Body of pancreas (tissue), 4 donors: ENCODE measurements around the gene TOR1AIP1. TPM values are rescaled to one million over a fixed set of nuclear protein-coding genes. Genes with fewer than 3 reads are reported as not detected.

Source experiments
- ATAC-seq: fragments of 150-250 bp; one replicate; pipeline ENCODE4 v1.9.1; 2016
- DNase-seq, 4 donors: peaks; one replicate each; pipeline ENCODE4 v3.0.0-alpha.2; 2019
- H3K27ac ChIP-seq, 4 donors: fragments of 200-600 bp; sonication (generic); 1 replicate in 3 of 4; 2 replicates in 1 of 4; pipeline versions ENCODE4 v1.5.1 to v1.6.1; 2016 to 2019; ENCODE audit warnings: mild to moderate bottlenecking in 1 of 4, mixed read lengths in 1 of 4, moderate library complexity in 1 of 4
- H3K27me3 ChIP-seq, 2 donors: fragments of 200-600 bp; sonication (generic); one replicate each; pipeline ENCODE4 v1.6.0; 2016; ENCODE audit warnings: mild to moderate bottlenecking in 1 of 2
- H3K36me3 ChIP-seq, 2 donors: fragments of 200-600 bp; sonication (generic); replicated peaks in 1 of 2; 2 replicates each; pipeline ENCODE4 v1.5.1; 2016; ENCODE audit warnings: low read depth in 2 of 2; ENCODE audit not compliant: insufficient read depth in 1 of 2
- H3K4me1 ChIP-seq: fragments of 200-600 bp; sonication (generic); one replicate; pipeline ENCODE4 v1.6.0; 2016
- H3K4me3 ChIP-seq, 2 donors: fragments of 200-600 bp; sonication (generic); 1 replicate in 1 of 2; 2 replicates in 1 of 2; pipeline ENCODE4 v1.5.1; 2016 to 2019
- H3K9me3 ChIP-seq, 3 donors: fragments of 200-600 bp; sonication (generic); 1 replicate in 2 of 3; 2 replicates in 1 of 3; pipeline ENCODE4 v1.5.1; 2016
- POLR2A ChIP-seq, 3 donors: fragments of 450-650 bp; IDR thresholded peaks; one replicate each; pipeline ENCODE4 v1.6.1; 2016; ENCODE audit warnings: antibody characterized with exemption in 3 of 3, mild to moderate bottlenecking in 2 of 3
- WGBS, 2 donors: methylation state at CpG; one replicate each; pipeline ENCODE4 v1.1.5; 2017; 5-methylcytosine and 5-hydroxymethylcytosine counted together
- intact Hi-C: fragments of 100-400 bp; cut with DNase I; formaldehyde crosslinking; loops from one replicate; pipeline ENCODE4 v1.15.1; 2023
- total RNA-seq, 2 donors: library from RNA; depleted of rRNA; stranded (reverse); fragments of >200 nt; gene quantifications; one replicate each; pipeline ENCODE4 v1.1.0, GENCODE V29; 2016
- TF ChIP-seq, protein P1 (sequence below), 7 experiments: fragments of 450-650 bp in 4 of 7; fragments of 200-600 bp in 3 of 7; sonication (generic) in 3 of 7; IDR thresholded peaks; one replicate each; pipeline ENCODE4 v1.5.1; 2016 to 2019; ENCODE audit warnings: antibody characterized with exemption in 7 of 7

The TOR1AIP1 gene
- total RNA-seq, 2 donors from 2014 or later, result 22.7 to 29.1 TPM

DNA sequence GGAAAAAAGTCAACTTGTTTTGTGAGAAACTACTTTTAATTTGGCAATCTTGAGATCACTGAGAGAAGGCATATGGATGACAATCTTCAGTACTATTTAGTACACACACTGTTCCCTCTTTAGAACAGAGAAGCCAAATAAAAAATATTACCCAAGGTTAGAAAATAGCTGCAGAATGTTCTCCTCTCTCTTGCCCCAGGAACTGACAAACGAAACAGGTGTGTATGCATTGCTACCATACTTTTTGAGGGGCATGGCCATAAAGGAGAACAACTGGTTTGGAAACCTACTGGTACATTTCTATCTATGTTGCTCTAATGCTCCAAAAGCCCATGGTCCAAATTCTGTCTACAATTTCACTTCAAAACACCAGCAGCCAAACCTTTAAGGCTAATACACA is 10.1 kb upstream of the TOR1AIP1 start:
- H3K36me3 ChIP-seq, result peaks cover 0 to 5% of the 10 kb centered on the region in 2 donors
- peak overlapping the region in 2 of 4 donors; percentile 54 to 71 for H3K27ac ChIP-seq
- H3K4me1 ChIP-seq, result peaks cover 66% of the 10 kb centered on the region
- H3K27me3 ChIP-seq, result no peaks in the 10 kb centered on the region
- ATAC-seq (no peak), DNase-seq (no peak)
- intact Hi-C loops, result no loop called here
- WGBS, 2 donors, result 29 to 52% methylated on average over 1 of the region's 1 CpG
- H3K4me3 ChIP-seq, result no peak overlapping the region
- H3K9me3 ChIP-seq, result no peaks in the 10 kb centered on the region
- TF ChIP-seq POLR2A (IDR thresholded peaks at IDR 0.05), result no peak
- TF ChIP-seq, protein P1, sequence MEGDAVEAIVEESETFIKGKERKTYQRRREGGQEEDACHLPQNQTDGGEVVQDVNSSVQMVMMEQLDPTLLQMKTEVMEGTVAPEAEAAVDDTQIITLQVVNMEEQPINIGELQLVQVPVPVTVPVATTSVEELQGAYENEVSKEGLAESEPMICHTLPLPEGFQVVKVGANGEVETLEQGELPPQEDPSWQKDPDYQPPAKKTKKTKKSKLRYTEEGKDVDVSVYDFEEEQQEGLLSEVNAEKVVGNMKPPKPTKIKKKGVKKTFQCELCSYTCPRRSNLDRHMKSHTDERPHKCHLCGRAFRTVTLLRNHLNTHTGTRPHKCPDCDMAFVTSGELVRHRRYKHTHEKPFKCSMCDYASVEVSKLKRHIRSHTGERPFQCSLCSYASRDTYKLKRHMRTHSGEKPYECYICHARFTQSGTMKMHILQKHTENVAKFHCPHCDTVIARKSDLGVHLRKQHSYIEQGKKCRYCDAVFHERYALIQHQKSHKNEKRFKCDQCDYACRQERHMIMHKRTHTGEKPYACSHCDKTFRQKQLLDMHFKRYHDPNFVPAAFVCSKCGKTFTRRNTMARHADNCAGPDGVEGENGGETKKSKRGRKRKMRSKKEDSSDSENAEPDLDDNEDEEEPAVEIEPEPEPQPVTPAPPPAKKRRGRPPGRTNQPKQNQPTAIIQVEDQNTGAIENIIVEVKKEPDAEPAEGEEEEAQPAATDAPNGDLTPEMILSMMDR (IDR thresholded peaks at IDR 0.05), result no peak

DNA sequence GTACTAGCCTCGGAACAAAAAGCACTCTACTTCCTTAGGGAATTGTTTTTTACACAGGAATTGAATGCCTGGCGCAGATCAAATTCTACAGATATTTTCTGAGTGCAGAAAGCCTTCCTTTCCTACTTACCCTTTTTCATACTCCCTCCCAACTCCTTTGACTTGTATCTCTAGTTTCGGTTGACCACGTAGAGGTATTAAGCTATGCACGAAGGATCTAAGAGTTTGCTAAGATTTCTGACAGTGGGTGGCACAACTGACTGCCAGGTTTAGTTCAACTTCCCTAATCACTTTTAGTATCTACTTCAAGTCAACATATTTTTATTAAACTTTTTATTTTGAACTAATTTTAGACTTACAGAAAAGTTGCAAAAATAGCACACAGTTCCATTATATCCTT is 9.5 kb upstream of the TOR1AIP1 start:
- Histone ChIP-seq H3K9me3 (no peaks in the 10 kb centered on the region), H3K4me1 (peaks cover 61% of the 10 kb centered on the region), H3K36me3 (peaks cover 0 to 5% of the 10 kb centered on the region in 2 donors), H3K27me3 (no peaks in the 10 kb centered on the region), H3K4me3 (no peak overlapping the region), H3K27ac (peak overlapping the region in 2 of 4 donors; percentile 71 to 89)
- intact Hi-C loops, result no loop called here
- TF ChIP-seq, protein P1 (IDR thresholded peaks at IDR 0.05), result no peak
- no peak for TF ChIP-seq POLR2A (IDR thresholded peaks at IDR 0.05)
- WGBS, 2 donors, result 82 to 89% methylated on average over 5 of the region's 5 CpGs
- ATAC-seq, result no peak
- no peak for DNase-seq

DNA sequence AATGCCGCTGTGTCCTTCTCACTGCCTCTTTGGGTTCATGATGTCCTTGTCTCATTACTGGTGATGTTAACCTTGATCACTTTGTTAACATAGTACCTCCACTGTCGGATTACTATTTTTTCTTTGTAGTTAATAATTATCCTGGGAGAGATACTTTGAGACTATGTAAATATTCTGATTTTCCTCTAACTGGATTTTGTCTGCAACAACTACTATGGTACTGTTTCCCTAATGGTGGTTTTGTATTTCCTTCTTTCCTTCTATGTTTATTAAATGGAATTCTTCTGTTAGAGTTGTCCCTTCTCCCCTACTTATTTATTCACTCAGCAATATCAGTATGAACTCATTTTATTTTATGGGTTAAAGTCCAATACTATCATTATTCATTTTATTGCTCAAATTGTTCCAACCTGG is 8.6 kb upstream of the TOR1AIP1 start:
- Histone ChIP-seq H3K9me3 (no peaks in the 10 kb centered on the region), H3K4me1 (peaks cover 62% of the 10 kb centered on the region), H3K4me3 (no peak overlapping the region), H3K27me3 (no peaks in the 10 kb centered on the region), H3K27ac (peak overlapping the region in 3 of 4 donors; percentile 26 to 89 (median 71)), H3K36me3 (peaks cover 0 to 3% of the 10 kb centered on the region in 2 donors)
- ATAC-seq (peak; percentile 43), DNase-seq (peak in 1 of 4 donors; percentile 19)
- intact Hi-C loops, result no loop called here
- TF ChIP-seq, protein P1 (IDR thresholded peaks at IDR 0.05), result no peak
- no peak for TF ChIP-seq POLR2A (IDR thresholded peaks at IDR 0.05)
- WGBS, 2 donors, result 11 to 19% methylated on average over 2 of the region's 2 CpGs

DNA sequence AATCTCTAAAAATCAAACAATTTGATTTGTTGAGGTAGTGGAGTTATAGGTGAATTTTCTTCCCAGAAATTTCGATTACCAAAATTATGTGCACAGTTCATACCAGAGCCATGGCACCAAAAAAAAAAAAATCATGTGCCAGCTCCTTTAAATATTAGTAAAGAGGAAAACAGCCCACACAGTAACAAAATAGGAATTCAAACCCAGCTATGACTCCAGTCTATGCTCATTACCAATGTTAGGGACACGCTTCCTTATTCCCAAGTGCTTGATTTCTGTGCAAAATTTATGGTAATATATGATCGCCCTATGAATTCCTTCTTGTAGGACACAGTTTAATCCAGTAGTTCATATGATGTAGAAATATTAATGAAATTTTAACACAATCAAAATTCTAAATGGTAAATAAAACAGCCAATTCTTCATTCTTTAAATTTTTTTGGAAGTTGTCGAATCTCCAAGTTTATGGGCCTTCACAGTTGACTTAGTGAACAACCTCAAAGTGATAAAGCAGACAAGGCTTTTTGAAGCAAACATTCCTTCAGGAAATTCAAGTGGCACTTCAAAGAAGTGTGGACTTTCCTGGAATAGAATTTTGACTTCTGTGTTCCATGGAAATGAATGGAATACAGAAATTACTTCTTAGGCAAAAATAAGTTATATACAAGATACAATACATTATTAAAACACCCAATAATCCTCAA is 6.3 kb upstream of the TOR1AIP1 start:
- H3K27me3 ChIP-seq, result no peaks in the 10 kb centered on the region

More for the DNA sequence above, 6.3 kb upstream of the TOR1AIP1 start:
- H3K4me3 ChIP-seq, result no peak overlapping the region
- H3K36me3 ChIP-seq, result no peaks in the 10 kb centered on the region
- ATAC-seq (no peak), DNase-seq (no peak)
- peaks cover 68% of the 10 kb centered on the region for H3K4me1 ChIP-seq
- no peak for TF ChIP-seq POLR2A (IDR thresholded peaks at IDR 0.05)
- TF ChIP-seq, protein P1 (IDR thresholded peaks at IDR 0.05), result no peak
- WGBS, 2 donors, result 68 to 77% methylated on average over 4 of the region's 4 CpGs
- peak overlapping the region in 3 of 4 donors; percentile 71 to 89 (median 80) for H3K27ac ChIP-seq
- H3K9me3 ChIP-seq, result no peaks in the 10 kb centered on the region
- intact Hi-C loops, result no loop called here
